GM21619 (cell line): ENCODE data around the gene COMT.
"Not testable (repeated sequence)": the region's sequence is repeated elsewhere in the genome, so short reads cannot be mapped to it uniquely, and the experiment has no call there.

Experiments
- ATAC-seq: cut with Tn5 transposase; IDR thresholded peaks from one replicate; pipeline ENCODE4 v1.9.1; 2021; ENCODE audit not compliant: unreplicated experiment

COMT gene

GRCh38 chr22:19941365-19942082 is at the start of gene COMT, which contains the start of gene TXNRD2:
Gene COMT (plus strand): TSS chr22:19941772. CDS start chr22:19962527, 20,755 bp downstream.
Gene TXNRD2 (minus strand): TSS chr22:19941818. CDS start chr22:19941803, 15 bp downstream.
- no peak for ATAC-seq

- ATAC-seq: no peak
Measured at GRCh38 chr22:19892257-19892879, 49.2 kb upstream of the COMT start.

- ATAC-seq: no peak
Measured at GRCh38 chr22:19892925-19893324, 48.6 kb upstream of the COMT start.

GRCh38 chr22:19893363-19893762 is 48.2 kb upstream of the COMT start:
- no peak for ATAC-seq

- ATAC-seq: no peak
Measured at GRCh38 chr22:19895160-19895849, 46.3 kb upstream of the COMT start.

- no peak for ATAC-seq
Measured at GRCh38 chr22:19896665-19897355, 44.8 kb upstream of the COMT start.

- ATAC-seq: no peak
Measured at GRCh38 chr22:19897726-19898125, 43.8 kb upstream of the COMT start.

- no peak for ATAC-seq
Measured at GRCh38 chr22:19898145-19898544, 43.4 kb upstream of the COMT start.

- ATAC-seq: no peak
Measured at GRCh38 chr22:19898831-19899567, 42.6 kb upstream of the COMT start.

- ATAC-seq: no peak
Measured at GRCh38 chr22:19900707-19901436, 40.7 kb upstream of the COMT start.

GRCh38 chr22:19901577-19902244 is 39.9 kb upstream of the COMT start:
- ATAC-seq: no peak

GRCh38 chr22:19902245-19902715 is 39.3 kb upstream of the COMT start:
- ATAC-seq: no peak

- ATAC-seq: no peak
Measured at GRCh38 chr22:19903031-19903430, 38.5 kb upstream of the COMT start.

- ATAC-seq: no peak
Measured at GRCh38 chr22:19903513-19903912, 38.1 kb upstream of the COMT start.

GRCh38 chr22:19904174-19904856 is 37.3 kb upstream of the COMT start:
- no peak for ATAC-seq

GRCh38 chr22:19904935-19905334 is 36.6 kb upstream of the COMT start:
- no peak for ATAC-seq

GRCh38 chr22:19905347-19906276 is 36.0 kb upstream of the COMT start:
- ATAC-seq: no peak

GRCh38 chr22:19906864-19907263 is 34.7 kb upstream of the COMT start:
- ATAC-seq: not testable (repeated sequence)
